GM12878 (cell line): ENCODE results near the gene CAV1. TPM values are rescaled to one million over a fixed set of nuclear protein-coding genes. Genes with fewer than 3 reads are reported as not detected.

Source experiments
- CEBPB ChIP-seq, 2 experiments: fragments of 150-350 bp in 1 of 2; IDR thresholded peaks; 2 replicates each; pipeline ENCODE4 v1.6.1; 2012 to 2014; ENCODE audit warnings: low read depth in 2 of 2, low read length in 2 of 2, borderline replicate concordance in 1 of 2, inconsistent platforms in 1 of 2
- STAT3 ChIP-seq: IDR thresholded peaks from 2 replicates; pipeline ENCODE4 v1.6.1; 2011; ENCODE audit warnings: low read depth, low read length, improper control_type of control experiment
- TCF12 ChIP-seq: IDR thresholded peaks from 2 replicates; pipeline ENCODE4 v1.6.1; 2011; ENCODE audit warnings: low read depth, mild to moderate bottlenecking, low read length
- polyA plus RNA-seq, 11 experiments: library from polyadenylated mRNA; depleted of rRNA in 4 of 11; unstranded in 6 of 11; stranded (reverse) in 5 of 11; fragments of >200 nt; fragmentation: Nextera tagmentation in 4 of 11; fragmentation: Illumina TruSeq in 1 of 11; extraction: Ambion mirVana in 4 of 11; extraction: Trizol in 1 of 11; gene quantifications; 1 replicate in 1 of 11; 2 replicates in 10 of 11; pipeline versions ENCODE4 v1.2.1 to v1.2.3, GENCODE V29; 2011 to 2016; ENCODE audit warnings: inconsistent platforms in 2 of 11, missing spikeins in 2 of 11, low read depth in 1 of 11
- total RNA-seq, 4 experiments: library from RNA; depleted of rRNA in 3 of 4; stranded (reverse); fragments of >200 nt in 3 of 4; fragmentation: Illumina TruSeq in 1 of 4; extraction: Trizol in 1 of 4; gene quantifications; 2 replicates each; pipeline versions ENCODE4 v1.2.1 to v1.2.3, GENCODE V29; 2013 to 2021
- TF ChIP-seq, protein P1 (sequence below): fragments of 450-650 bp; formaldehyde crosslinking; IDR thresholded peaks from 2 replicates; pipeline ENCODE4 v1.4.0; 2022; ENCODE audit warnings: mild to moderate bottlenecking, moderate library complexity
- TF ChIP-seq, protein P2 (sequence below): fragments of 450-650 bp; IDR thresholded peaks from 2 replicates; pipeline ENCODE4 v1.6.1; 2018; ENCODE audit warnings: borderline replicate concordance, mild to moderate bottlenecking; ENCODE audit not compliant: partially characterized antibody
- TF ChIP-seq, protein P3 (sequence below): fragments of 450-650 bp; IDR thresholded peaks from 2 replicates; pipeline ENCODE4 v1.6.1; 2016; ENCODE audit warnings: mild to moderate bottlenecking, moderate library complexity, borderline replicate concordance
- TF ChIP-seq, protein P4 (sequence below): fragments of 450-650 bp; IDR thresholded peaks from 2 replicates; pipeline ENCODE4 v1.6.1; 2016; ENCODE audit warnings: mild to moderate bottlenecking
- TF ChIP-seq, protein P5 (sequence below): IDR thresholded peaks from 2 replicates; pipeline ENCODE4 v1.6.1; 2012; ENCODE audit warnings: low read depth, low read length, improper control_type of control experiment
- TF ChIP-seq, protein P6 (sequence below): fragments of 450-650 bp; IDR thresholded peaks from 2 replicates; pipeline ENCODE4 v1.6.1; 2014; ENCODE audit warnings: mild to moderate bottlenecking
- TF ChIP-seq, protein P7 (sequence below): fragments of 450-650 bp; IDR thresholded peaks from 2 replicates; pipeline ENCODE4 v1.6.1; 2017; ENCODE audit warnings: borderline replicate concordance

CAV1 gene
- total and polyA plus RNA-seq, 10 of the 15 experiments (the other 5 are each of a cell fraction or from before 2014, with no cell fraction given), result 0.45 to 26.5 (median 2.0) TPM

DNA sequence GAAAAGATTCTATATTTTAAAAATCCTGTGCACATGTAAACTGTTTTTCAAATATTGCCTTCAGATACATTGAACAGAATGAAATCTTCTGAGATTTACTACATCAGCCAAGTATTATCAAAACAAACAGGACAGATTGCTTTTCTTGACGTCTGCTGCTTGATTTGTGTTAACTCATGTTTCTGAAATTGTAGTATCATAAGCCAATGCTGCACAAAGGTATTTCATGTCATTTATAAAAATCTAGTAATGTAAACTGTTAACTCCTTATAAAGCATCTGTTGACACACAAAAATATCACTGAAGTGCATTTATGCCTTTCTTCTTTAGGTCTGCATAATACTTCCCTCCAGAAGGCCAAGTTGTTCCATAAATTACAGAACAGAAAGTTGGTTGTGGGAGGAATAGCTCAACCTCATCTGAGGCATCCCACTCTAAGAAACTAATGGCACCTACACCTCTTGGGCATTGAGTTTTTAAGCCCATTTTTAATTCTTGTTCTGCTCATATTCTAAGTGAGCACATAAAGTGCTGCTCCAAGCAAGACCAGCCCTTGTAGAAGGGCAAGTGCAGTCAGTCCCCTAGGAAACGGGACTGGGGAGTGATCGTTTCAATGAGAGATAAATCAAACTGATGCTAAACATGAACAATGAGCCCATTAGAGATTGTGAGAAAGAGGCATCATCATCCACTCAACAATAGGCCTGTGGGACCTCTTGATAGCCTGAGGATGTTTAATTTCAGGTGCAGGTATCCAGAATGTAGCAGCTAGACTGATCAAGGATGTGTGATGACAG is 28.5 kb downstream of the CAV1 start (continued):
- TF ChIP-seq, protein P1, sequence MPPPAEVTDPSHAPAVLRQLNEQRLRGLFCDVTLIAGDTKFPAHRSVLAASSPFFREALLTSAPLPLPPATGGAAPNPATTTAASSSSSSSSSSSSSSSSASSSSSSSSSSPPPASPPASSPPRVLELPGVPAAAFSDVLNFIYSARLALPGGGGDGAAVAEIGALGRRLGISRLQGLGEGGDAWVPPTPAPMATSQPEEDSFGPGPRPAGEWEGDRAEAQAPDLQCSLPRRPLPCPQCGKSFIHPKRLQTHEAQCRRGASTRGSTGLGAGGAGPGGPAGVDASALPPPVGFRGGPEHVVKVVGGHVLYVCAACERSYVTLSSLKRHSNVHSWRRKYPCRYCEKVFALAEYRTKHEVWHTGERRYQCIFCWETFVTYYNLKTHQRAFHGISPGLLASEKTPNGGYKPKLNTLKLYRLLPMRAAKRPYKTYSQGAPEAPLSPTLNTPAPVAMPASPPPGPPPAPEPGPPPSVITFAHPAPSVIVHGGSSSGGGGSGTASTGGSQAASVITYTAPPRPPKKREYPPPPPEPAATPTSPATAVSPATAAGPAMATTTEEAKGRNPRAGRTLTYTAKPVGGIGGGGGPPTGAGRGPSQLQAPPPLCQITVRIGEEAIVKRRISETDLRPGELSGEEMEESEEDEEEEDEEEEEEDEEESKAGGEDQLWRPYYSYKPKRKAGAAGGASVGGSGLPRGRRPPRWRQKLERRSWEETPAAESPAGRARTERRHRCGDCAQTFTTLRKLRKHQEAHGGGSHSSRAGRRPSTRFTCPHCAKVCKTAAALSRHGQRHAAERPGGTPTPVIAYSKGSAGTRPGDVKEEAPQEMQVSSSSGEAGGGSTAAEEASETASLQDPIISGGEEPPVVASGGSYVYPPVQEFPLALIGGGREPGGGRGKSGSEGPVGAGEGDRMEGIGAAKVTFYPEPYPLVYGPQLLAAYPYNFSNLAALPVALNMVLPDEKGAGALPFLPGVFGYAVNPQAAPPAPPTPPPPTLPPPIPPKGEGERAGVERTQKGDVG, result no peak
- TF ChIP-seq, protein P2, sequence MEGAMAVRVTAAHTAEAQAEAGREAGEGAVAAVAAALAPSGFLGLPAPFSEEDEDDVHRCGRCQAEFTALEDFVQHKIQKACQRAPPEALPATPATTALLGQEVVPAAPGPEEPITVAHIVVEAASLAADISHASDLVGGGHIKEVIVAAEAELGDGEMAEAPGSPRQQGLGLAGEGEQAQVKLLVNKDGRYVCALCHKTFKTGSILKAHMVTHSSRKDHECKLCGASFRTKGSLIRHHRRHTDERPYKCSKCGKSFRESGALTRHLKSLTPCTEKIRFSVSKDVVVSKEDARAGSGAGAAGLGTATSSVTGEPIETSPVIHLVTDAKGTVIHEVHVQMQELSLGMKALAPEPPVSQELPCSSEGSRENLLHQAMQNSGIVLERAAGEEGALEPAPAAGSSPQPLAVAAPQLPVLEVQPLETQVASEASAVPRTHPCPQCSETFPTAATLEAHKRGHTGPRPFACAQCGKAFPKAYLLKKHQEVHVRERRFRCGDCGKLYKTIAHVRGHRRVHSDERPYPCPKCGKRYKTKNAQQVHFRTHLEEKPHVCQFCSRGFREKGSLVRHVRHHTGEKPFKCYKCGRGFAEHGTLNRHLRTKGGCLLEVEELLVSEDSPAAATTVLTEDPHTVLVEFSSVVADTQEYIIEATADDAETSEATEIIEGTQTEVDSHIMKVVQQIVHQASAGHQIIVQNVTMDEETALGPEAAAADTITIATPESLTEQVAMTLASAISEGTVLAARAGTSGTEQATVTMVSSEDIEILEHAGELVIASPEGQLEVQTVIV, result no peak
- TF ChIP-seq, protein P3, sequence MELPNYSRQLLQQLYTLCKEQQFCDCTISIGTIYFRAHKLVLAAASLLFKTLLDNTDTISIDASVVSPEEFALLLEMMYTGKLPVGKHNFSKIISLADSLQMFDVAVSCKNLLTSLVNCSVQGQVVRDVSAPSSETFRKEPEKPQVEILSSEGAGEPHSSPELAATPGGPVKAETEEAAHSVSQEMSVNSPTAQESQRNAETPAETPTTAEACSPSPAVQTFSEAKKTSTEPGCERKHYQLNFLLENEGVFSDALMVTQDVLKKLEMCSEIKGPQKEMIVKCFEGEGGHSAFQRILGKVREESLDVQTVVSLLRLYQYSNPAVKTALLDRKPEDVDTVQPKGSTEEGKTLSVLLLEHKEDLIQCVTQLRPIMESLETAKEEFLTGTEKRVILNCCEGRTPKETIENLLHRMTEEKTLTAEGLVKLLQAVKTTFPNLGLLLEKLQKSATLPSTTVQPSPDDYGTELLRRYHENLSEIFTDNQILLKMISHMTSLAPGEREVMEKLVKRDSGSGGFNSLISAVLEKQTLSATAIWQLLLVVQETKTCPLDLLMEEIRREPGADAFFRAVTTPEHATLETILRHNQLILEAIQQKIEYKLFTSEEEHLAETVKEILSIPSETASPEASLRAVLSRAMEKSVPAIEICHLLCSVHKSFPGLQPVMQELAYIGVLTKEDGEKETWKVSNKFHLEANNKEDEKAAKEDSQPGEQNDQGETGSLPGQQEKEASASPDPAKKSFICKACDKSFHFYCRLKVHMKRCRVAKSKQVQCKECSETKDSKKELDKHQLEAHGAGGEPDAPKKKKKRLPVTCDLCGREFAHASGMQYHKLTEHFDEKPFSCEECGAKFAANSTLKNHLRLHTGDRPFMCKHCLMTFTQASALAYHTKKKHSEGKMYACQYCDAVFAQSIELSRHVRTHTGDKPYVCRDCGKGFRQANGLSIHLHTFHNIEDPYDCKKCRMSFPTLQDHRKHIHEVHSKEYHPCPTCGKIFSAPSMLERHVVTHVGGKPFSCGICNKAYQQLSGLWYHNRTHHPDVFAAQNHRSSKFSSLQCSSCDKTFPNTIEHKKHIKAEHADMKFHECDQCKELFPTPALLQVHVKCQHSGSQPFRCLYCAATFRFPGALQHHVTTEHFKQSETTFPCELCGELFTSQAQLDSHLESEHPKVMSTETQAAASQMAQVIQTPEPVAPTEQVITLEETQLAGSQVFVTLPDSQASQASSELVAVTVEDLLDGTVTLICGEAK, result no peak
- TF ChIP-seq, protein P4, sequence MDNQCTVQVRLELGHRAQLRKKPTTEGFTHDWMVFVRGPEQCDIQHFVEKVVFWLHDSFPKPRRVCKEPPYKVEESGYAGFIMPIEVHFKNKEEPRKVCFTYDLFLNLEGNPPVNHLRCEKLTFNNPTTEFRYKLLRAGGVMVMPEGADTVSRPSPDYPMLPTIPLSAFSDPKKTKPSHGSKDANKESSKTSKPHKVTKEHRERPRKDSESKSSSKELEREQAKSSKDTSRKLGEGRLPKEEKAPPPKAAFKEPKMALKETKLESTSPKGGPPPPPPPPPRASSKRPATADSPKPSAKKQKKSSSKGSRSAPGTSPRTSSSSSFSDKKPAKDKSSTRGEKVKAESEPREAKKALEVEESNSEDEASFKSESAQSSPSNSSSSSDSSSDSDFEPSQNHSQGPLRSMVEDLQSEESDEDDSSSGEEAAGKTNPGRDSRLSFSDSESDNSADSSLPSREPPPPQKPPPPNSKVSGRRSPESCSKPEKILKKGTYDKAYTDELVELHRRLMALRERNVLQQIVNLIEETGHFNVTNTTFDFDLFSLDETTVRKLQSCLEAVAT, result no peak
- TF ChIP-seq, protein P5, sequence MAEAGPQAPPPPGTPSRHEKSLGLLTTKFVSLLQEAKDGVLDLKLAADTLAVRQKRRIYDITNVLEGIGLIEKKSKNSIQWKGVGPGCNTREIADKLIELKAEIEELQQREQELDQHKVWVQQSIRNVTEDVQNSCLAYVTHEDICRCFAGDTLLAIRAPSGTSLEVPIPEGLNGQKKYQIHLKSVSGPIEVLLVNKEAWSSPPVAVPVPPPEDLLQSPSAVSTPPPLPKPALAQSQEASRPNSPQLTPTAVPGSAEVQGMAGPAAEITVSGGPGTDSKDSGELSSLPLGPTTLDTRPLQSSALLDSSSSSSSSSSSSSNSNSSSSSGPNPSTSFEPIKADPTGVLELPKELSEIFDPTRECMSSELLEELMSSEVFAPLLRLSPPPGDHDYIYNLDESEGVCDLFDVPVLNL, result no peak
- TF ChIP-seq, protein P6, sequence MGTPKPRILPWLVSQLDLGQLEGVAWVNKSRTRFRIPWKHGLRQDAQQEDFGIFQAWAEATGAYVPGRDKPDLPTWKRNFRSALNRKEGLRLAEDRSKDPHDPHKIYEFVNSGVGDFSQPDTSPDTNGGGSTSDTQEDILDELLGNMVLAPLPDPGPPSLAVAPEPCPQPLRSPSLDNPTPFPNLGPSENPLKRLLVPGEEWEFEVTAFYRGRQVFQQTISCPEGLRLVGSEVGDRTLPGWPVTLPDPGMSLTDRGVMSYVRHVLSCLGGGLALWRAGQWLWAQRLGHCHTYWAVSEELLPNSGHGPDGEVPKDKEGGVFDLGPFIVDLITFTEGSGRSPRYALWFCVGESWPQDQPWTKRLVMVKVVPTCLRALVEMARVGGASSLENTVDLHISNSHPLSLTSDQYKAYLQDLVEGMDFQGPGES, result no peak
- TF ChIP-seq, protein P7, sequence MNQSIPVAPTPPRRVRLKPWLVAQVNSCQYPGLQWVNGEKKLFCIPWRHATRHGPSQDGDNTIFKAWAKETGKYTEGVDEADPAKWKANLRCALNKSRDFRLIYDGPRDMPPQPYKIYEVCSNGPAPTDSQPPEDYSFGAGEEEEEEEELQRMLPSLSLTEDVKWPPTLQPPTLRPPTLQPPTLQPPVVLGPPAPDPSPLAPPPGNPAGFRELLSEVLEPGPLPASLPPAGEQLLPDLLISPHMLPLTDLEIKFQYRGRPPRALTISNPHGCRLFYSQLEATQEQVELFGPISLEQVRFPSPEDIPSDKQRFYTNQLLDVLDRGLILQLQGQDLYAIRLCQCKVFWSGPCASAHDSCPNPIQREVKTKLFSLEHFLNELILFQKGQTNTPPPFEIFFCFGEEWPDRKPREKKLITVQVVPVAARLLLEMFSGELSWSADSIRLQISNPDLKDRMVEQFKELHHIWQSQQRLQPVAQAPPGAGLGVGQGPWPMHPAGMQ, result no peak
- TF ChIP-seq CEBPB (IDR thresholded peaks at IDR 0.05; ENCODE audit: borderline replicate concordance in 1 of 2, low read depth in 2 of 2, low read length in 2 of 2) (no peak), STAT3 (no peak), TCF12 (no peak)
